WTC11 (cell line): Measurements from ENCODE around the gene P3H1.

Source experiments
- CTCF ChIP-seq: fragments of 200-600 bp; IDR thresholded peaks from 2 replicates; pipeline ENCODE4 v1.8.0; 2022; ENCODE audit warnings: antibody characterized with exemption
- FOXJ3 ChIP-seq: sonication (generic); formaldehyde crosslinking; IDR thresholded peaks from 2 replicates; pipeline ENCODE4 v1.9.0; 2021; ENCODE audit warnings: missing genetic modification reagents, mild to moderate bottlenecking, borderline replicate concordance
- FOXP1 ChIP-seq: sonication (generic); formaldehyde crosslinking; IDR thresholded peaks from 2 replicates; pipeline ENCODE4 v1.8.0; 2022; ENCODE audit warnings: missing genetic modification reagents, mild to moderate bottlenecking, moderate library complexity, borderline replicate concordance
- IRF1 ChIP-seq: sonication (generic); formaldehyde crosslinking; IDR thresholded peaks from 2 replicates; pipeline ENCODE4 v1.8.0; 2023; ENCODE audit warnings: missing genetic modification reagents
- RELA ChIP-seq: sonication (generic); formaldehyde crosslinking; IDR thresholded peaks from 2 replicates; pipeline ENCODE4 v1.8.1; 2022; ENCODE audit warnings: missing genetic modification reagents, mild to moderate bottlenecking, borderline replicate concordance
- SMAD3 ChIP-seq: sonication (generic); formaldehyde crosslinking; IDR thresholded peaks from 2 replicates; pipeline ENCODE4 v1.8.0; 2022; ENCODE audit warnings: missing genetic modification reagents, mild to moderate bottlenecking, borderline replicate concordance
- TCF7 ChIP-seq: sonication (generic); formaldehyde crosslinking; IDR thresholded peaks from 2 replicates; pipeline ENCODE4 v1.8.0; 2022; ENCODE audit warnings: mild to moderate bottlenecking, low read depth, missing genetic modification reagents, moderate library complexity
- TEAD4 ChIP-seq: sonication (generic); formaldehyde crosslinking; IDR thresholded peaks from 2 replicates; pipeline ENCODE4 v1.8.0; 2022; ENCODE audit warnings: mild to moderate bottlenecking, missing genetic modification reagents
- ZNF138 ChIP-seq: sonication (generic); formaldehyde crosslinking; conservative IDR thresholded peaks from 2 replicates; pipeline ENCODE4 v1.8.1; 2022; ENCODE audit warnings: mild to moderate bottlenecking, moderate library complexity, missing genetic modification reagents
- TF ChIP-seq, protein P1 (sequence below): sonication (generic); formaldehyde crosslinking; conservative IDR thresholded peaks from 2 replicates; pipeline ENCODE4 v1.8.1; 2022; ENCODE audit warnings: mild to moderate bottlenecking, missing genetic modification reagents
- TF ChIP-seq, protein P2 (sequence below): sonication (generic); formaldehyde crosslinking; IDR thresholded peaks from 2 replicates; pipeline ENCODE4 v1.8.1; 2023; ENCODE audit warnings: mild to moderate bottlenecking, moderate library complexity, missing genetic modification reagents
- TF ChIP-seq, protein P3 (sequence below): fragments of 250-450 bp; sonication (Bioruptor Pico); conservative IDR thresholded peaks from 2 replicates; pipeline ENCODE4 v1.9.0; 2021; ENCODE audit warnings: mild to moderate bottlenecking

- TF ChIP-seq CTCF, result no peak
- no peak for TF ChIP-seq IRF1 (CRISPR knock-in tag)
- TF ChIP-seq TCF7 (CRISPR knock-in tag), result no peak
- no peak for TF ChIP-seq FOXJ3 (CRISPR knock-in tag)
- TF ChIP-seq RELA (CRISPR knock-in tag), result no peak
- TF ChIP-seq, protein P1, sequence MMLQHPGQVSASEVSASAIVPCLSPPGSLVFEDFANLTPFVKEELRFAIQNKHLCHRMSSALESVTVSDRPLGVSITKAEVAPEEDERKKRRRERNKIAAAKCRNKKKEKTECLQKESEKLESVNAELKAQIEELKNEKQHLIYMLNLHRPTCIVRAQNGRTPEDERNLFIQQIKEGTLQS (CRISPR knock-in tag), result no peak
- TF ChIP-seq SMAD3 (CRISPR knock-in tag), result no peak
- no peak for TF ChIP-seq ZNF138 (CRISPR knock-in tag)
- TF ChIP-seq FOXP1 (CRISPR knock-in tag), result no peak
- TF ChIP-seq, protein P2, sequence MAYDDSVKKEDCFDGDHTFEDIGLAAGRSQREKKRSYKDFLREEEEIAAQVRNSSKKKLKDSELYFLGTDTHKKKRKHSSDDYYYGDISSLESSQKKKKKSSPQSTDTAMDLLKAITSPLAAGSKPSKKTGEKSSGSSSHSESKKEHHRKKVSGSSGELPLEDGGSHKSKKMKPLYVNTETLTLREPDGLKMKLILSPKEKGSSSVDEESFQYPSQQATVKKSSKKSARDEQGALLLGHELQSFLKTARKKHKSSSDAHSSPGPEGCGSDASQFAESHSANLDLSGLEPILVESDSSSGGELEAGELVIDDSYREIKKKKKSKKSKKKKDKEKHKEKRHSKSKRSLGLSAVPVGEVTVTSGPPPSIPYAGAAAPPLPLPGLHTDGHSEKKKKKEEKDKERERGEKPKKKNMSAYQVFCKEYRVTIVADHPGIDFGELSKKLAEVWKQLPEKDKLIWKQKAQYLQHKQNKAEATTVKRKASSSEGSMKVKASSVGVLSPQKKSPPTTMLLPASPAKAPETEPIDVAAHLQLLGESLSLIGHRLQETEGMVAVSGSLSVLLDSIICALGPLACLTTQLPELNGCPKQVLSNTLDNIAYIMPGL (CRISPR knock-in tag), result no peak
- TF ChIP-seq TEAD4, result no peak
- TF ChIP-seq, protein P3, sequence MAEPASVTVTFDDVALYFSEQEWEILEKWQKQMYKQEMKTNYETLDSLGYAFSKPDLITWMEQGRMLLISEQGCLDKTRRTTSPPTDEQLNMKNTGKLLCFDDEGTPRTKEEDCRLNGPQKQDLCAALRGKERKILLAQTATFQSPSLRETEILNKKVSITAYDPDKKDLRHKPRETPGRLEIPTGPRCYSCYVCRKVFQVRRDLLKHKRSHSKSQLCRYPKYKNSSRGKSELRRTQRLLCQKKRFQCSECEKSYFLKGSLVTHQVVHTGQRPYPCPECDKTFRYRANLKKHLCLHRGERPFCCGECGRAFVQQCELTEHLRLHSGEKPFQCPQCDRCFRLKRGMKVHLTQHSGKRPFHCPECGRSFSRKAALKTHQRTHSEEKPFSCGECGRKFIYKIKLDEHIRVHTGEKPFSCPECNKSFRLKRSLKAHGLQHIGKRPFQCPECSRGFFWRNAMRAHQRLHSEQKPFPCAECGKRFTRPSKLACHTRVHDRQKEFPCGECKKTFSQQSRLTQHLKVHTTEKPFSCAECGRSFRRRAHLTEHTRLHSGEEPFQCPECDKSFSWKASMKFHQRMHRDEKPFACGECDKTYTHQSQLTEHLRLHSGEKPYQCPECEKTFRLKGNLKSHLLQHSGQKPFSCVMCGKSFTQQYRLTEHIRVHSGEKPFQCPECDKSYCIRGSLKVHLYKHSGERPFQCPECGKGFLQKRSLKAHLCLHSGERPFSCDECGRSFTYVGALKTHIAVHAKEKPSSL (CRISPR knock-in tag), result no peak
Measured at GRCh38 chr1:42746436-42747105, 20.3 kb downstream of the P3H1 start.
